ENCODE data around the gene CHST3.

The CHST3 gene

GRCh38 chr10:72009051-72009424 is 44.8 kb downstream of the CHST3 start:
- DNase-seq (ENCODE audit: low read depth in 1 of 2, low spot score in 1 of 2): no peak

GRCh38 chr10:72009425-72010081 is 45.4 kb downstream of the CHST3 start:
- DNase-seq (ENCODE audit: low read depth in 1 of 2, low spot score in 1 of 2): no peak

- DNase-seq (ENCODE audit: low read depth in 1 of 2, low spot score in 1 of 2): no peak
These were observed 46.2 kb downstream of the CHST3 start for GRCh38 chr10:72010234-72010973.

- DNase-seq (ENCODE audit: low read depth in 1 of 2, low spot score in 1 of 2): no peak
These were observed 46.8 kb downstream of the CHST3 start for GRCh38 chr10:72011016-72011415.

- no peak for DNase-seq (ENCODE audit: low read depth in 1 of 2, low spot score in 1 of 2)
These were observed 47.3 kb downstream of the CHST3 start for GRCh38 chr10:72011468-72011867.

- no peak for DNase-seq (ENCODE audit: low read depth in 1 of 2, low spot score in 1 of 2)
These were observed 47.8 kb downstream of the CHST3 start for GRCh38 chr10:72011976-72012512.

- DNase-seq (ENCODE audit: low read depth in 1 of 2, low spot score in 1 of 2): no peak
These were observed 48.6 kb downstream of the CHST3 start for GRCh38 chr10:72012796-72013195.

GRCh38 chr10:72013202-72013945 is 49.2 kb downstream of the CHST3 start:
- no peak for DNase-seq (ENCODE audit: low read depth in 1 of 2, low spot score in 1 of 2)

GRCh38 chr10:72014197-72014596 is 50.0 kb downstream of the CHST3 start:
- no peak for DNase-seq (ENCODE audit: low read depth in 1 of 2, low spot score in 1 of 2)

GRCh38 chr10:72014785-72015480 is 50.7 kb downstream of the CHST3 start:
- DNase-seq (ENCODE audit: low read depth in 1 of 2, low spot score in 1 of 2): no peak

GRCh38 chr10:72015841-72016240 is 51.6 kb downstream of the CHST3 start:
- no peak for DNase-seq (ENCODE audit: low read depth in 1 of 2, low spot score in 1 of 2)

- no peak for DNase-seq (ENCODE audit: low read depth in 1 of 2, low spot score in 1 of 2)
These were observed 52.6 kb downstream of the CHST3 start for GRCh38 chr10:72016608-72017300.

GRCh38 chr10:72019085-72019876 is 55.1 kb downstream of the CHST3 start:
- no peak for DNase-seq (ENCODE audit: low read depth in 1 of 2, low spot score in 1 of 2)

GRCh38 chr10:72020914-72021809 is 57.0 kb downstream of the CHST3 start:
- no peak for DNase-seq (ENCODE audit: low read depth in 1 of 2, low spot score in 1 of 2)

GRCh38 chr10:72022228-72022627 is 58.0 kb downstream of the CHST3 start:
- no peak for DNase-seq (ENCODE audit: low read depth in 1 of 2, low spot score in 1 of 2)

GRCh38 chr10:72024596-72024995 is 60.4 kb downstream of the CHST3 start:
- DNase-seq (ENCODE audit: low read depth in 1 of 2, low spot score in 1 of 2): no peak

GRCh38 chr10:72025400-72025799 is 61.2 kb downstream of the CHST3 start:
- no peak for DNase-seq (ENCODE audit: low read depth in 1 of 2, low spot score in 1 of 2)

GRCh38 chr10:72025832-72026231 is 61.6 kb downstream of the CHST3 start:
- no peak for DNase-seq (ENCODE audit: low read depth in 1 of 2, low spot score in 1 of 2)

Data from stimulated activated CD4-positive, alpha-beta T cell treated with anti-CD3 and anti-CD28 coated beads, Interleukin-15, amount 100 ng/mL, for 1 hour (primary cell).